Jurkat, Clone E6-1 (cell line): ENCODE measurements around the gene COL11A1.
"Not testable (repeated sequence)": the region's sequence is repeated elsewhere in the genome, so short reads cannot be mapped to it uniquely, and the experiment has no call there.

Source experiments
- DNase-seq: peaks from one replicate; pipeline ENCODE4 v3.0.0-alpha.2; 2011; ENCODE audit warnings: low read depth, low spot score
- H3K4me3 ChIP-seq: 2 replicates; pipeline ENCODE4 v1.5.1; 2011; ENCODE audit warnings: mild to moderate bottlenecking, low read length, control low read depth, moderate library complexity

Gene COL11A1

GRCh38 chr1:103089221-103089620 is 19.1 kb downstream of the COL11A1 start:
- no peak overlapping the region for H3K4me3 ChIP-seq
- no peak for DNase-seq

GRCh38 chr1:103087256-103087655 is 21.1 kb downstream of the COL11A1 start:
- H3K4me3 ChIP-seq: no peak overlapping the region
- DNase-seq: no peak

- DNase-seq: no peak
Measured at GRCh38 chr1:103084181-103084580, 24.1 kb downstream of the COL11A1 start.

GRCh38 chr1:103075316-103076000 is 32.9 kb downstream of the COL11A1 start:
- H3K4me3 ChIP-seq: no peak overlapping the region
- DNase-seq: no peak

More at GRCh38 chr1:103084181-103084580, 24.1 kb downstream of the COL11A1 start:
- H3K4me3 ChIP-seq: no peak overlapping the region

GRCh38 chr1:103074224-103074623 is 34.1 kb downstream of the COL11A1 start:
- no peak for DNase-seq
- H3K4me3 ChIP-seq: no peak overlapping the region

- H3K4me3 ChIP-seq: no peak overlapping the region
- DNase-seq: no peak
Measured at GRCh38 chr1:103069201-103069600, 39.1 kb downstream of the COL11A1 start.

GRCh38 chr1:103063921-103064320 is 44.4 kb downstream of the COL11A1 start:
- no peak for DNase-seq
- no peak overlapping the region for H3K4me3 ChIP-seq

- DNase-seq: no peak
- no peak overlapping the region for H3K4me3 ChIP-seq
Measured at GRCh38 chr1:103058391-103058790, 49.9 kb downstream of the COL11A1 start.

GRCh38 chr1:103056423-103056822 is 51.9 kb downstream of the COL11A1 start:
- no peak overlapping the region for H3K4me3 ChIP-seq
- DNase-seq: no peak

GRCh38 chr1:103028110-103028509 is 80.2 kb downstream of the COL11A1 start:
- not testable (repeated sequence) for DNase-seq, H3K4me3 ChIP-seq

- no peak for DNase-seq
- no peak overlapping the region for H3K4me3 ChIP-seq
Measured at GRCh38 chr1:103025858-103026409, 82.4 kb downstream of the COL11A1 start.

- no peak overlapping the region for H3K4me3 ChIP-seq
- no peak for DNase-seq
Measured at GRCh38 chr1:103024051-103024450, 84.3 kb downstream of the COL11A1 start.

- DNase-seq: no peak
- H3K4me3 ChIP-seq: no peak overlapping the region
Measured at GRCh38 chr1:103002005-103002404, 106.3 kb downstream of the COL11A1 start.

- no peak for DNase-seq
- no peak overlapping the region for H3K4me3 ChIP-seq
Measured at GRCh38 chr1:102978874-102979273, 129.4 kb downstream of the COL11A1 start.

- no peak overlapping the region for H3K4me3 ChIP-seq
- no peak for DNase-seq
Measured at GRCh38 chr1:102977292-102977691, 131.0 kb downstream of the COL11A1 start.

- peak; percentile 61 for DNase-seq
- no peak overlapping the region for H3K4me3 ChIP-seq
Measured at GRCh38 chr1:102970496-102971078, 137.7 kb downstream of the COL11A1 start.

GRCh38 chr1:102967786-102968185 is 140.5 kb downstream of the COL11A1 start:
- DNase-seq: no peak
- H3K4me3 ChIP-seq: no peak overlapping the region

- H3K4me3 ChIP-seq: no peak overlapping the region
Measured at GRCh38 chr1:102961549-102961948, 146.8 kb downstream of the COL11A1 start.

GRCh38 chr1:102954576-102954975 is 153.7 kb downstream of the COL11A1 start:
- DNase-seq: no peak
- H3K4me3 ChIP-seq: no peak overlapping the region

More at GRCh38 chr1:102961549-102961948, 146.8 kb downstream of the COL11A1 start:
- no peak for DNase-seq

- DNase-seq: no peak
- no peak overlapping the region for H3K4me3 ChIP-seq
Measured at GRCh38 chr1:102952400-102952799, 155.9 kb downstream of the COL11A1 start.

- no peak for DNase-seq
Measured at GRCh38 chr1:102942324-102942723, 166.0 kb downstream of the COL11A1 start.

More at GRCh38 chr1:102942324-102942723, 166.0 kb downstream of the COL11A1 start:
- H3K4me3 ChIP-seq: no peak overlapping the region
